Astrocyte (in vitro differentiated cells and primary cell): ENCODE results near the gene CDH22. TPM values are rescaled to one million over a fixed set of nuclear protein-coding genes. Genes with fewer than 3 reads are reported as not detected.

Source experiments
- DNase-seq: peaks from one replicate; pipeline ENCODE4 v3.0.0-alpha.2; 2010; ENCODE audit warnings: low read depth
- FAIRE-seq: peaks from 2 replicates; lab custom pipeline; 2011; peaks lifted over from hg19 to GRCh38; lab: Jason Lieb, UNC
- H2AFZ ChIP-seq: 2 replicates; pipeline ENCODE4 v1.6.0; 2012; ENCODE audit warnings: low read depth, low read length, inconsistent platforms
- H3K27ac ChIP-seq: 2 replicates; pipeline ENCODE4 v1.5.1; 2011; ENCODE audit warnings: low read depth, low read length, inconsistent platforms
- H3K27me3 ChIP-seq: 2 replicates; pipeline ENCODE4 v1.6.0; 2011; ENCODE audit warnings: low read length, inconsistent platforms; ENCODE audit not compliant: insufficient read depth
- H3K36me3 ChIP-seq: 2 replicates; pipeline ENCODE4 v1.5.1; 2011; ENCODE audit warnings: low read length, inconsistent platforms; ENCODE audit not compliant: insufficient read depth
- H3K4me1 ChIP-seq: 2 replicates; pipeline ENCODE4 v1.5.1; 2011; ENCODE audit warnings: low read length, inconsistent platforms; ENCODE audit not compliant: insufficient read depth
- H3K4me2 ChIP-seq: 2 replicates; pipeline ENCODE4 v1.6.0; 2012; ENCODE audit warnings: low read length, inconsistent platforms
- H3K4me3 ChIP-seq: 2 replicates; pipeline ENCODE4 v1.5.1; 2011; ENCODE audit warnings: low read depth, mild to moderate bottlenecking, low read length, inconsistent platforms; ENCODE audit not compliant: insufficient read depth
- H3K79me2 ChIP-seq: 2 replicates; pipeline ENCODE4 v1.6.0; 2012; ENCODE audit warnings: mild to moderate bottlenecking, low read length, inconsistent platforms; ENCODE audit not compliant: insufficient read depth
- H3K9ac ChIP-seq: 2 replicates; pipeline ENCODE4 v1.6.0; 2012; ENCODE audit warnings: mild to moderate bottlenecking, low read length, inconsistent platforms
- H3K9me3 ChIP-seq: 2 replicates; pipeline ENCODE4 v1.5.1; 2012; ENCODE audit warnings: low read depth, mild to moderate bottlenecking, low read length, inconsistent platforms; ENCODE audit not compliant: insufficient read depth
- H4K20me1 ChIP-seq: 2 replicates; pipeline ENCODE4 v1.6.0; 2012; ENCODE audit warnings: low read length, inconsistent platforms; ENCODE audit not compliant: insufficient read depth
- H3K27ac Mint-ChIP-seq: one replicate; pipeline ENCODE4 v1.8.0; 2021; ENCODE audit warnings: mild to moderate bottlenecking, mixed read lengths; ENCODE audit not compliant: unreplicated experiment
- H3K27me3 Mint-ChIP-seq: one replicate; pipeline ENCODE4 v1.8.0; 2021; ENCODE audit warnings: low read depth, mixed read lengths; ENCODE audit not compliant: unreplicated experiment
- H3K36me3 Mint-ChIP-seq: one replicate; pipeline ENCODE4 v1.8.0; 2021; ENCODE audit warnings: low read depth, mixed read lengths; ENCODE audit not compliant: unreplicated experiment
- H3K4me1 Mint-ChIP-seq: one replicate; pipeline ENCODE4 v1.8.0; 2021; ENCODE audit warnings: low read depth, mixed read lengths; ENCODE audit not compliant: unreplicated experiment
- H3K4me3 Mint-ChIP-seq: one replicate; pipeline ENCODE4 v1.8.0; 2021; ENCODE audit warnings: mild to moderate bottlenecking, moderate library complexity, mixed read lengths; ENCODE audit not compliant: unreplicated experiment
- H3K9me3 Mint-ChIP-seq: one replicate; pipeline ENCODE4 v1.8.0; 2021; ENCODE audit warnings: mild to moderate bottlenecking, mixed read lengths; ENCODE audit not compliant: unreplicated experiment
- CTCF ChIP-seq: IDR thresholded peaks from 2 replicates; pipeline ENCODE4 v1.5.1; 2011; ENCODE audit warnings: low read depth, mild to moderate bottlenecking, inconsistent platforms, low read length, moderate library complexity; ENCODE audit not compliant: insufficient read depth
- EZH2 ChIP-seq: IDR thresholded peaks from 2 replicates; pipeline ENCODE4 v1.6.1; 2012; ENCODE audit warnings: mild to moderate bottlenecking, low read length, inconsistent platforms; ENCODE audit not compliant: insufficient read depth
- total RNA-seq: library from RNA; stranded (reverse); gene quantifications from 2 replicates; pipeline ENCODE4 v1.2.1, GENCODE V29; 2021

Gene CDH22
- total RNA-seq, 1 donor from 2014 or later: not detected

GRCh38 chr20:46237227-46237626, 71.1 kb downstream of the CDH22 start:
- no peak overlapping the region for H3K27ac Mint-ChIP-seq
- Histone ChIP-seq H3K9me3 (no peaks in the 10 kb centered on the region), H3K9ac (no peak overlapping the region), H3K4me3 (no peak overlapping the region), H3K79me2 (no peaks in the 10 kb centered on the region), H3K4me1 (no peaks in the 10 kb centered on the region), H3K27ac (no peak overlapping the region), H3K4me2 (no peak overlapping the region), H2AFZ (no peak overlapping the region), H4K20me1 (no peaks in the 10 kb centered on the region), H3K36me3 (no peaks in the 10 kb centered on the region), H3K27me3 (peaks cover 10% of the 10 kb centered on the region)
- FAIRE-seq (no peak), DNase-seq (no peak)
- no peaks in the 10 kb centered on the region for H3K36me3 Mint-ChIP-seq
- H3K27me3 Mint-ChIP-seq: peaks cover 51% of the 10 kb centered on the region
- no peak for TF ChIP-seq CTCF
- no peak for TF ChIP-seq EZH2
- H3K9me3 Mint-ChIP-seq: no peaks in the 10 kb centered on the region
- no peaks in the 10 kb centered on the region for H3K4me1 Mint-ChIP-seq
- no peak overlapping the region for H3K4me3 Mint-ChIP-seq

- Mint-ChIP-seq H3K9me3 (no peaks in the 10 kb centered on the region), H3K36me3 (no peaks in the 10 kb centered on the region), H3K4me1 (no peaks in the 10 kb centered on the region), H3K4me3 (no peak overlapping the region), H3K27me3 (peaks cover 59% of the 10 kb centered on the region), H3K27ac (no peak overlapping the region)
- Histone ChIP-seq H2AFZ (no peak overlapping the region), H3K27me3 (peaks cover 7% of the 10 kb centered on the region), H3K4me2 (no peak overlapping the region), H3K9me3 (no peaks in the 10 kb centered on the region), H3K36me3 (no peaks in the 10 kb centered on the region), H3K27ac (no peak overlapping the region), H3K4me1 (no peaks in the 10 kb centered on the region), H3K79me2 (no peaks in the 10 kb centered on the region), H3K9ac (no peak overlapping the region), H4K20me1 (no peaks in the 10 kb centered on the region), H3K4me3 (no peak overlapping the region)
- DNase-seq (no peak), FAIRE-seq (no peak)
- TF ChIP-seq EZH2 (no peak), CTCF (no peak)
These were observed 73.2 kb downstream of the CDH22 start for GRCh38 chr20:46235077-46235476.

- no peak overlapping the region for H3K4me3 Mint-ChIP-seq
- no peak for FAIRE-seq
These were observed 74.6 kb downstream of the CDH22 start for GRCh38 chr20:46233701-46234100.

More at GRCh38 chr20:46233701-46234100, 74.6 kb downstream of the CDH22 start:
- H3K79me2 ChIP-seq: no peaks in the 10 kb centered on the region
- no peak overlapping the region for H3K27ac Mint-ChIP-seq
- H3K4me2 ChIP-seq: no peak overlapping the region
- H2AFZ ChIP-seq: no peak overlapping the region
- H3K4me1 ChIP-seq: no peaks in the 10 kb centered on the region
- H3K9ac ChIP-seq: no peak overlapping the region
- H3K36me3 Mint-ChIP-seq: no peaks in the 10 kb centered on the region
- H4K20me1 ChIP-seq: no peaks in the 10 kb centered on the region
- no peaks in the 10 kb centered on the region for H3K36me3 ChIP-seq
- no peaks in the 10 kb centered on the region for H3K9me3 ChIP-seq
- H3K27ac ChIP-seq: no peak overlapping the region
- no peak overlapping the region for H3K4me3 ChIP-seq
- DNase-seq: no peak
- no peak for TF ChIP-seq EZH2
- TF ChIP-seq CTCF: no peak
- peaks cover 70% of the 10 kb centered on the region for H3K27me3 Mint-ChIP-seq
- peaks cover 7% of the 10 kb centered on the region for H3K27me3 ChIP-seq
- H3K9me3 Mint-ChIP-seq: no peaks in the 10 kb centered on the region
- no peaks in the 10 kb centered on the region for H3K4me1 Mint-ChIP-seq
